ENCODE data around the gene RALGAPA2. TPM values are rescaled to one million over a fixed set of nuclear protein-coding genes. Genes with fewer than 3 reads are reported as not detected.

The RALGAPA2 gene
- total and polyA plus RNA-seq, 2 donors (not counting 1 experiment from before 2014, with no cell fraction given): 1.2 to 7.6 TPM

DNA sequence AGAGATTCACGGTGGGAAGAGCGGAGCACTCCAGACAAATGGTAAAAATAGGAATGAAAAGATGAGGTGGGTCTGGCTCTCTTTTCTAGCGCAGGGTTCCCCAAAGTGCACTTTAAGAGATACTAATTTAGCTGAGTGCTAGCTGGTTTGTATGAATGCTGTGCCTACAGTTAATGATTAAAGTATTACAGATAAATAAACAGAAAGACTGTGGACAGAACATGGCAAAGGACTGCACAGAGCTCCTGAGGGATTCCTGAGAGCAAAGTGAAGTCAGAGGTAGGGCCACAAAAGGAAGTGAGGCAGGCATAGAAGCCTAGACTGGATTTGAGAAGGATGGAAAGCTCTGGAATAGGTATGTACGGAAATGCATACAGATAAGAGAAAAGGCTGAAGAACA lies 230.0 kb downstream of the RALGAPA2 start:
- Histone ChIP-seq H3K9ac (ENCODE audit: insufficient read depth, low read length) (no peak overlapping the region), H3K27me3 (ENCODE audit: control insufficient read depth, insufficient read depth, low read length) (no peaks in the 10 kb centered on the region), H3K79me2 (ENCODE audit: control insufficient read depth, insufficient read depth, low read length) (no peaks in the 10 kb centered on the region), H3K9me3 (ENCODE audit: control insufficient read depth, insufficient read depth, low read depth, low read length) (no peaks in the 10 kb centered on the region), H3K4me2 (ENCODE audit: extremely low read depth, insufficient read depth, low read length) (no peak overlapping the region), H3K4me3 (replicated peaks in 1 of 4; ENCODE audit: control extremely low read depth in 1 of 4, insufficient read depth in 1 of 4, low read depth in 3 of 4, low read length in 4 of 4) (no peak overlapping the region), H4K20me1 (ENCODE audit: control insufficient read depth, extremely low read depth, insufficient read depth, low read length) (no peaks in the 10 kb centered on the region), H2AFZ (ENCODE audit: low read length) (no peak overlapping the region), H3K4me1 (ENCODE audit: control insufficient read depth, extremely low read depth, insufficient read depth, low read length) (peaks cover 2% of the 10 kb centered on the region), H3K27ac (ENCODE audit: insufficient read depth, low read length) (no peak overlapping the region), H3K36me3 (ENCODE audit: control insufficient read depth, insufficient read depth, low read length) (no peaks in the 10 kb centered on the region)
- DNase-seq (ENCODE audit: low read depth in 2 of 2): no peak
- no peak for TF ChIP-seq EZH2 (IDR thresholded peaks at IDR 0.05; ENCODE audit: low read length, missing control alignments)
- TF ChIP-seq, protein P1, sequence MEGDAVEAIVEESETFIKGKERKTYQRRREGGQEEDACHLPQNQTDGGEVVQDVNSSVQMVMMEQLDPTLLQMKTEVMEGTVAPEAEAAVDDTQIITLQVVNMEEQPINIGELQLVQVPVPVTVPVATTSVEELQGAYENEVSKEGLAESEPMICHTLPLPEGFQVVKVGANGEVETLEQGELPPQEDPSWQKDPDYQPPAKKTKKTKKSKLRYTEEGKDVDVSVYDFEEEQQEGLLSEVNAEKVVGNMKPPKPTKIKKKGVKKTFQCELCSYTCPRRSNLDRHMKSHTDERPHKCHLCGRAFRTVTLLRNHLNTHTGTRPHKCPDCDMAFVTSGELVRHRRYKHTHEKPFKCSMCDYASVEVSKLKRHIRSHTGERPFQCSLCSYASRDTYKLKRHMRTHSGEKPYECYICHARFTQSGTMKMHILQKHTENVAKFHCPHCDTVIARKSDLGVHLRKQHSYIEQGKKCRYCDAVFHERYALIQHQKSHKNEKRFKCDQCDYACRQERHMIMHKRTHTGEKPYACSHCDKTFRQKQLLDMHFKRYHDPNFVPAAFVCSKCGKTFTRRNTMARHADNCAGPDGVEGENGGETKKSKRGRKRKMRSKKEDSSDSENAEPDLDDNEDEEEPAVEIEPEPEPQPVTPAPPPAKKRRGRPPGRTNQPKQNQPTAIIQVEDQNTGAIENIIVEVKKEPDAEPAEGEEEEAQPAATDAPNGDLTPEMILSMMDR (conservative IDR thresholded peaks at IDR 0.05 in 1 of 2, IDR thresholded peaks at IDR 0.05 in 1 of 2; ENCODE audit: low read depth in 1 of 2, low read length in 2 of 2): no peak

DNA sequence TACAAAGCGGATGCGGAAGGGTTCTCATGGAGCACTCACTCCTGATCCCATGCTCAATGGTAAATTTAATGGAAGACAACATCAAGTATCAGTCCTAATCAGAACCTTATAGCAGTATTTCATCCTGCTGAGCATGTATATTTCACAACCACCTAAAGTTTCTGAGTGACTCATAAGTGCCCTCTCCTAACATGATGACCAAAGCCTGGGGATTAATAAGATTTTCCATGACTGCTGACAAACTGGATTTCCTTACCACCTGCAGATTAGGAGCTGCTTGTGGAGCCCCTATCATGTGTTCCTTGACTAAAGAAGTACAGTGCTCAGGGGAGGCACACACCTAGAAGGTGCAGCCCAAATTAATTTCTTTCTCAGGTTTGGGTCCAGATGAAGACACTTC lies 231.8 kb downstream of the RALGAPA2 start:
- Histone ChIP-seq H3K4me1 (ENCODE audit: control insufficient read depth, extremely low read depth, insufficient read depth, low read length) (peaks cover 2% of the 10 kb centered on the region), H3K79me2 (ENCODE audit: control insufficient read depth, insufficient read depth, low read length) (no peaks in the 10 kb centered on the region), H3K27me3 (ENCODE audit: control insufficient read depth, insufficient read depth, low read length) (no peaks in the 10 kb centered on the region), H3K36me3 (ENCODE audit: control insufficient read depth, insufficient read depth, low read length) (no peaks in the 10 kb centered on the region), H4K20me1 (ENCODE audit: control insufficient read depth, extremely low read depth, insufficient read depth, low read length) (no peaks in the 10 kb centered on the region), H2AFZ (ENCODE audit: low read length) (no peak overlapping the region), H3K27ac (ENCODE audit: insufficient read depth, low read length) (no peak overlapping the region), H3K4me2 (ENCODE audit: extremely low read depth, insufficient read depth, low read length) (no peak overlapping the region), H3K9me3 (ENCODE audit: control insufficient read depth, insufficient read depth, low read depth, low read length) (no peaks in the 10 kb centered on the region), H3K9ac (ENCODE audit: insufficient read depth, low read length) (no peak overlapping the region), H3K4me3 (replicated peaks in 1 of 4; ENCODE audit: control extremely low read depth in 1 of 4, insufficient read depth in 1 of 4, low read depth in 3 of 4, low read length in 4 of 4) (no peak overlapping the region)
- TF ChIP-seq, protein P1 (conservative IDR thresholded peaks at IDR 0.05 in 1 of 2, IDR thresholded peaks at IDR 0.05 in 1 of 2; ENCODE audit: low read depth in 1 of 2, low read length in 2 of 2): no peak
- peak; percentile 73 to 79 for DNase-seq (ENCODE audit: low read depth in 2 of 2)

DNA sequence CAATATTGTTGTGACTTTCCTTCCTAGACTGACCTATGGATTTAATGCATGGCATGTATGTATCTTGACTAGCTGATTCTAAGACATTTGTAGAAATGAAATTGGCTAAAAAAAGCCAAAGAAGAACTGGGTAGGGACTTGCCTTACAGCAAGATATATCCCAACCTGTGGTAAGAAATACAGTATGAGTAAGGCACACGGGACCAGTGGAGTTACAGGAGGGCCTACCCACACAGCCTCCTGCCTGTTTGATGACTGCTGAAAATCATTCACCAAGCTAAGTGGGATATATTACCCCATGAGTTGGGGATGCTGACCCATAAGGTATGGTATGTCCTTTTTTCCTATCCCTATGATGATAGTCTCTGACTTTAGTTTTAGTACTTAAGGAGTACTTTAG lies 232.3 kb downstream of the RALGAPA2 start:
- H3K4me2 ChIP-seq (ENCODE audit: extremely low read depth, insufficient read depth, low read length): no peak overlapping the region
- TF ChIP-seq, protein P1 (conservative IDR thresholded peaks at IDR 0.05 in 1 of 2, IDR thresholded peaks at IDR 0.05 in 1 of 2; ENCODE audit: low read depth in 1 of 2, low read length in 2 of 2): no peak
- no peak for TF ChIP-seq EZH2 (IDR thresholded peaks at IDR 0.05; ENCODE audit: low read length, missing control alignments)
- no peaks in the 10 kb centered on the region for H3K36me3 ChIP-seq (ENCODE audit: control insufficient read depth, insufficient read depth, low read length)
- H3K27me3 ChIP-seq (ENCODE audit: control insufficient read depth, insufficient read depth, low read length): no peaks in the 10 kb centered on the region
- no peak overlapping the region for H3K27ac ChIP-seq (ENCODE audit: insufficient read depth, low read length)
- no peak overlapping the region for H3K4me3 ChIP-seq (replicated peaks in 1 of 4; ENCODE audit: control extremely low read depth in 1 of 4, insufficient read depth in 1 of 4, low read depth in 3 of 4, low read length in 4 of 4)
- no peaks in the 10 kb centered on the region for H3K79me2 ChIP-seq (ENCODE audit: control insufficient read depth, insufficient read depth, low read length)
- no peaks in the 10 kb centered on the region for H3K9me3 ChIP-seq (ENCODE audit: control insufficient read depth, insufficient read depth, low read depth, low read length)
- H3K4me1 ChIP-seq (ENCODE audit: control insufficient read depth, extremely low read depth, insufficient read depth, low read length): peaks cover 2% of the 10 kb centered on the region
- no peaks in the 10 kb centered on the region for H4K20me1 ChIP-seq (ENCODE audit: control insufficient read depth, extremely low read depth, insufficient read depth, low read length)
- H3K9ac ChIP-seq (ENCODE audit: insufficient read depth, low read length): no peak overlapping the region
- H2AFZ ChIP-seq (ENCODE audit: low read length): no peak overlapping the region
- DNase-seq (ENCODE audit: low read depth in 2 of 2): no peak
